NCI-H1105 treated with DMSO at 0.1 percent for 48 hours (cell line): ENCODE measurements around the gene KIF1A.

Experiments used
- DNase-seq: peaks from one replicate; lab custom pipeline; 2025; lab: John Stamatoyannopoulos, UW

Gene KIF1A

DNA sequence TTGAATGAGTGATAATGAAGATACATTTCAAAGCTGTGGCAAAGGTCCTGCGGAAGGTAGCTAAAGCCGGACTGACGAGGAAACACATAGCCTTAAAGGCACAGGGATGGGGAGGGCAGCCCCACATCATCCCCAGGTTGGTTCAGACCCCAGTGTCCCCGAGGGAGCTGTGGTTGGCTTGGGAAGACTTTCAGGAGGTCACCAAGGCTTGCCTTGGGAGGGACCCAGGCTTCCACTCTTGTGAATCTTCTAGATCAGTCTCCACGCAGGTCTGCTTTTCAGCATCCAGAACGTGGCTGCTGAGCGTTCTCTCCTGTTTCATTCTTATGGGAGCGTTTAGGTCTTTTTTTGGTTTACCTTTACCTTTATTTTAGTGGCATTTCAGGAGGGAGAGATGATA is 16.8 kb downstream of the KIF1A start:
- DNase-seq, result no peak

DNA sequence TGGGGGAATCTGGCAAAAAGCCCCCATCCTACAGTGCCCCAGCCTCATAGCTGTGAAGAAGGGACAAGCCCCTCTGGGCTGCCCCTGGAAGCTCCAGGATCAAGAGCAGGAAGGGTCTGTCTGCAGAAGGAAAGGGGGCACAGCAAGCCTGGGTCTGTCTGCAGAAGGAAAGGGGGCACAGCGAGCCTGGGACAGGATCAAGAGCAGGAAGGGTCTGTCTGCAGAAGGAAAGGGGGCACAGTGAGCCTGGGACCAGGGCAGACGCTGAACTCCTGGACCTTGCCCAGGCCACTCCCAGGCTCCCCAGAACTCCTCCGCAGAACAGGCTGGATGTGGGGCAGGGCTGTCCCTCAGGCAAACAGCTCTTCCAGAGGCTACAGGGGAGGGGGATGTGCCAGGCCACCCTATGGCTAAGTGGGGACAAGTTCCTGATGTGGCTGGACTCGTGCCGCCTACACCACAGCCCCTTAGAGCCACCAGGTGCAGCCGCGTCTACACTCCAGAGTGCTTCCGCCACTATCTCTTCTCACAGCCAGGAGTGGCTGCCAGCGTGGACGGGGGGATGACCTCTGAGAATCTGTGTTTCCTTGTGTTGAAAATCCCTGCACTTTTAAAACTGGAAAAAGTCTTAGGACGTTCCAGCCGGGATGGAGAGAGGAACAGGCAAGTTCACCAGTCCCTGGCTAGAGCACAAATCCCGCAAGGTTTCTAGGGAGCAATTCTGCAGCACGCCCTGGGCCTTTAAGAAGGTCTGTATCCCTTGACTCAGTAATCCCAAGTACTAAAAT is 20.8 kb downstream of the KIF1A start:
- no peak for DNase-seq

DNA sequence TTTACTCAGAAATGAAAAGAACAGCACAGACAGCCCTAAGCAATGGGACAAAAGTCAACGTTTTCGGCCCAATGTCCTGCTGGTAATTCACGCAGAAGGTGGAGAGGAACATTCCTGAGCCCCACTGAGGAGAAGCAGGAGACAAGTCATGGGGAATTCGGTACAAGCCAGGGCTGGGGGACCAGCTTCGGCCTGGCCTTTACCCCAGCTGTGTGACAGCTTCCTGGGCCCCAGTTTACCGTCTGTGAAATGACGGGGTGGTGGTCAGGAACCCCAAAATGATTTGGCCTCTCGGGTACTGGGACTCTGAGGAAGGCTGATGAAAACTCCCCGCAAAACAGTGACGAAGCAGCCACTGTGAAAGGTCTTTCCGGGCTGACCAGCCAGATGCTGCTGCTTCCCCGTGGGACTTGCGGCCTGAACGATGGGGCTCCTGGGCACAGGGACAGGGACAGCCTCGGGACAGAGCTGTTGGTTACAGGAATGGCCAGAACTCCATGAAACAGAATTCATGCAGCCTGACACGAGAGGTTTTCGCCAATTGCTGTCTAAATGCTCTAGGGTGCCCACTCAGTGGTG is 21.6 kb downstream of the KIF1A start:
- no peak for DNase-seq

DNA sequence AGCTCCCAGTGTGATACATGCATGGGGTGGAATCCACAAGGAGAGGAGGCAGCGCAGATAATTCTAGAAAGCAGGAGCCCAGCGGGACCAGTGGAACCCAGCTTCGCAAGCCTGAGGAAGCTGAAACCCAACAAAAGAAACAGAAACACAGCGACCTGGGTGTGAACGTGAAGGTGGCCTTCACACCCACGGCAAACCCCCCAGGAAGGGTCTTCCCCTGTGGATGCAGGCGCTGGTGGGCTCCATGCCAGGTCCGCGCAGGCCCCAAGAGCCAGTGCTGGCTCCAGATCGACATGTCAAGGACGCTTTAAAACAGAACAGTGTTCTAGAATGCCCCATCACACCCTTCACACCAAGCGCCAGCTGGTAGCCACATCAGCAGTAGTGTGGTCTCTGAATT is 22.1 kb downstream of the KIF1A start:
- no peak for DNase-seq

DNA sequence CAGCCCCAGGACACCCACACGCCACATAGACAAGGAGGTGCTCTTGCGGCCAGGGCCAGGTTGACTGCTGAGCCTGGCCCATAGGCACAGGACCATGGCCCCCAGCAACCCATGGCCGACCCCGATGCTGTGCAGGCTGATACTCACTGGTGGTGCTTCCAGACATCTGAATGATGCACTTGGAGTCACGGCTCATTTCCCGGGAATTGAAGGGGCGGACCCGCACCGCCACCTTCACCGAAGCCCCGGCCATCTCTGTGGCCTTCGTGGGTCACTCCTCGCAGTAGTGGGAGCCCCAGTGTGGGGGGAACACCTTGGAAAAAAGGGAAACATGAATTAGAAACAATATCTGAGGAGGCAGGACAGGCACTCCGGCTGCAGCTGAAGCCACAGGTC is 22.5 kb downstream of the KIF1A start:
- DNase-seq, result no peak

DNA sequence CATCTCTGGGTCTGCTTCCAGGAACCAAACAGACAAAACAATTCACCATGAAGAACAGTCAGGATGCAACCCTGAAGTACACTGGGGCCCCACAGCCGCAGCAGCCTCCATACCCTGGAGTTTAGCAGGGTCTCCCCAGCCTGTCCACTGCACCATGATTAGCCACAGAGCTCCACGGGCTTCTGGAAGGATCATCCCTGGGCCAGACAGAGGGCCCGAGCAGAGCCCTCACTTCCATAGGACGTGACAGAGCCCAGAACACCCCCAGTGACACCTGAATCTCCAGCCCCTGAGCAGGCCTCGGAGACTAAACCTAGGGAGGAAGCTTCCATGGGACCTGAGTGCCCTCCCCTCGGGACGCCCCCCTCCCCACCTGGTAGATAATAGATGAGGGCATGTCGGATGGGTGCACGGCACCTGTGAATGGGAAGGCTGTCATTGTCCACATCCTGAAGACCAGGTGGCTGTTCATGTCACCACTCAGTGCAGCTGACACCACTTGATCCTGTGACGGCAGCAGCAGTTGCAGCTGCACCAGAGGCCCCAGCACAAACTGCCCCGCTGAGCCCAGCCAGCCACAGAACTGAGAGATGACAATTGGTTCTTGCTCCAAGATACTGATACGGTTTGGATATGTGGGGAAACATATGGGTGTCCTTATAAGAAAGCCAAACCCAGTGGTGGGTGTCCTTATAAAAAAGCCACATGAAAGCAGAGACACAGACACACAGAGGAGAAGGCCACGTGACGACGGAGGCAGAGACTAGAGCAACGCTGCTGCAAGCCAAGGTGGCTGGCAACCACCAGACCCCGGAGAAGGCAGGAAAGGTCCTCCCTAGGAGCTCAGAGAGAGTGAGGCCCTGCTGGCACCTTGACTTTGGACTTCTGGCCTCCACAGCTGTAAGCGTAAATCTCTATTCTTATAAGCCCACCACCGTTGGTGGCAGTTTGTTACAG is 23.2 kb downstream of the KIF1A start:
- DNase-seq, result no peak

DNA sequence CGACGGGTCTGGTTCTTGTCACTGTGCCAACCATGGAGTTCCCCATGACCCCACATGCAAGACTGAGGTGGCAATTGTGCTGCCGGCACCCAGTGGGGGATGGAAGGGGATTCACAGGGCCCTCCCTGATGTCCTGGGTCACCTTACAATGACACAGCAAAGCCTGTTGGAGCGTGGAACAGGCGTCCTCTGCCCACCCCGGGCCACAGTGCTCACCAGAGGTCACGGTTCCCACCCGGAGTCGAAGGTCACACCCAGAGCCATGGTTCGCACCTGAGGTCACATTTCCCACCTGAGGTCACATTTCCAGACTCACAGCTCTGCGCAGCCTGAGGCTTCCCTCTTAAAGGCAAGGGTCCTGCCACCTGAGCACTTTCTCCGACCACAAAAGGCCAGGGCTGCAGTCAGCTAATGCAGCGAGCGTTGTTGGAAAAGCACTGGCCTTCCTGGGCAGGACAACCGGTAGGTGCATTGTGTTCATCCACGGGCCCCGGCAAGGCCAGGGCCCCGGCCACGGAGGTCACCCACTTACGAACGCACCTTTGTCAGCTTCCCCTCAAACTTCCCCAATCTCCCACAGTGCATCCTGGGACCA is 24.0 kb downstream of the KIF1A start:
- no peak for DNase-seq

DNA sequence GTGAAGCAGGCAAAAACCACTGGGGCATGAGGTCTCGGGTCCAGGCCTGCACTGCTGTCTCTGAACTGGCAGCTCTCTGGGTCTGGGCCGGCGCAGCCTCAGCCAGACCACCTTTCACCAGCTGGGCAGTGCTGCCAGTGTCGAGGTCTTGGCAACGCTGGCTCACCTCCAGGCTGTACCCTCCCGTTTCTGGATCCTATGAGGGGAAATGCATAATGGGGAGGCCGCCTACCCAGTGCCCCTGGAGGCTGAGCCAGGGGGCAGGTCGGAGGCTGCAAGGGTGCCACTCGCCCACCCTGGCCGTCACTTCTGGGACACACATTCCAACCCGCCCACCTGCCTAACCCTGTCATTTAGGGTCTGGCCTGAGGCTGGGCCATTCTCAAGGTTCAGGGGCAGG is 24.6 kb downstream of the KIF1A start:
- no peak for DNase-seq

DNA sequence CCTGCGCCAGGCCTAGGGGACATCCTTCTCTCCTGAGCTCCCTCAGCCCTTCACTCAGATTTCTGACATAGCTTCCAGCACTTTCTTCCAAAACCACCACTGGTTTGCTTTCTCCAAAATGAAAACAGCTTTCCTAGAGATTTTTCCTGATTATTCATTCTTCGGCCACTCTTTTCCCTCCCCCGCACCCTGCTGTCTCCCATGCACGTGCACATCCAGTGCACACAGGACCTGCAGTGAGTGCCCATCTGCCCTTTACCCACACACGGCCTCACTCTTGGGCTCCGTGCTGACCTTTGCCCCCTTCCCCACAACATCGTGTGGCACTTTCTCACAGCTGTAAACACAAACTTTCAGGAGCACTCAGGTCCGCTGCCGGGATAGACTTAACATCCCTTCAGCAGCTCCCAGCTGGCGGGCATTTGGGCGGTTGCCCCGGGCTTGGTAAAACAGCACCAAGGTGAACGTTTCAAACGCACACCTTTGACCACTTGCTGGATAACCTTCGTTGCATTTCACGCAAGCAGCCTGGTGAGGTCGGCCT is 25.8 kb downstream of the KIF1A start:
- no peak for DNase-seq

DNA sequence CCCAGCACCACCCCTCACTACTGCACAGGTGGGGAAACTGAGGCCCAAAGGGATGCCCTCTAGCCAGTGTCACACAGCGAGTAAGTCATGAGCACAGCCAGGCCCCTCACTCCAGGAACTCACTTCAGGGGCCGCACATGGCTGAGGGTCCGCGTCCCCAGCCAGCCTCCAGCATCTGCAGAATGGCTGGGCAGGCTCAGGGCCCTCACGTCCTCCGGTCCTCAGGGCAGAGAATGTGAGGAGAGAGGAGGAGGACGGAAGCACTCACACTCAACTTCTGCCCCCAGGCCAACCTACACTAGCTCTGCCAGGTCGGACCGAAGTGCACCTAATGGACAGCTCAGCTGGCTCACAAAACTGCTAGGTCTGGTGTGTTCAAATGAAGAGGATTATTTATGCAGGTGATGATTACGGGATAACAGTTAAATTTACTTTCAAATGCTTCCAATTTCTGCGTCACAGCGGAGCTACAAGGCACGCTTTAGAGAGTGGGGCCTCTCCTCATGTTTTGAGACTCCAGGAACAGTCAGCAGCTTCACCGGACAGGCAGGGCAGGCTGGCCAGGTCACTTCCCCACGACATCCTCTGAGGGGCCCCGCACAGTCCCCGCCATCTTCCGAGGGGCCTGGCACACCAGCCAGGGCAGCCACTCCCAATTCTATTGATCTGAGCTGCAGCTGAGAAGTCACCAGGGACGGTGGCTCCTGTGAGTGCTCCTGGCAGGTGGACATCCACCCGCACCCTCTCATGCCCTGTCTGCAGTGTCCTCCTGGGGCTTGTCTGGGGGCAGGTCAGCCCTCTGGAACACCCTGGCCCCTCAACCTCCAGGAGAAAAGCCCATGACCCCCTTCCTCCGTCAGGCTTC is 26.5 kb downstream of the KIF1A start:
- DNase-seq, result no peak

DNA sequence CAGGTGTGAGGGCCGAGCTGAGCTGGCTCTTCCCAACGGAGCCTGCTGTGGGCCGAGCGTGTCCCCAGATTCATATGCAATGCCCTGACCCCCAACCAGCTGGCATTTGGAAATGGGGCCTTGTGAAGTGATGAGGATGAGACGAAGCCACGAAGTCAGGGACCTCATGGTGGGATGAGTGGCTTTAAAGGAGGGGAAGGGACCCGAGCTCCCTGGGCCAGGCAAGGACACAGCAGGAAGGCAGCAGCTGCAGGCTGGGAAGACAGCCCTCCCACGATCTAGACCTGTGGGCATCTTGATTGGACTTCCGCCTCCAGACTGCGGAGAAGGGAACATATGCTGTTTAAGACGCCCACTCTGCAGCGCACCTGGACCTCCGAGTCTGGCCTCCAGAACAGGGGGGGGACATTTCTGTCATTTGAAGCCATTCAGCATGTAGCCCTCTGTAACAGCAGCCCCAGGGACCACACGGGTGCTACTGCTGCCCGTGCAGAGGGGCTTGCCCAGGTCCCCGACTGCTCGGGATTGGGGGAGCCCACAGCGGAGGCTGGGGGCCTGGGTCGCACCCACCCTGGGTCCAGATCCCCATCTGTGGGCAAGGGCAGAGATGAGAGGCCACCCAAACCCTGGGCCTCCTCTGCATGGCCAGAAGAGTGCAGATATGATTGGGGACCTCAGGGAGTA is 27.2 kb downstream of the KIF1A start:
- no peak for DNase-seq

DNA sequence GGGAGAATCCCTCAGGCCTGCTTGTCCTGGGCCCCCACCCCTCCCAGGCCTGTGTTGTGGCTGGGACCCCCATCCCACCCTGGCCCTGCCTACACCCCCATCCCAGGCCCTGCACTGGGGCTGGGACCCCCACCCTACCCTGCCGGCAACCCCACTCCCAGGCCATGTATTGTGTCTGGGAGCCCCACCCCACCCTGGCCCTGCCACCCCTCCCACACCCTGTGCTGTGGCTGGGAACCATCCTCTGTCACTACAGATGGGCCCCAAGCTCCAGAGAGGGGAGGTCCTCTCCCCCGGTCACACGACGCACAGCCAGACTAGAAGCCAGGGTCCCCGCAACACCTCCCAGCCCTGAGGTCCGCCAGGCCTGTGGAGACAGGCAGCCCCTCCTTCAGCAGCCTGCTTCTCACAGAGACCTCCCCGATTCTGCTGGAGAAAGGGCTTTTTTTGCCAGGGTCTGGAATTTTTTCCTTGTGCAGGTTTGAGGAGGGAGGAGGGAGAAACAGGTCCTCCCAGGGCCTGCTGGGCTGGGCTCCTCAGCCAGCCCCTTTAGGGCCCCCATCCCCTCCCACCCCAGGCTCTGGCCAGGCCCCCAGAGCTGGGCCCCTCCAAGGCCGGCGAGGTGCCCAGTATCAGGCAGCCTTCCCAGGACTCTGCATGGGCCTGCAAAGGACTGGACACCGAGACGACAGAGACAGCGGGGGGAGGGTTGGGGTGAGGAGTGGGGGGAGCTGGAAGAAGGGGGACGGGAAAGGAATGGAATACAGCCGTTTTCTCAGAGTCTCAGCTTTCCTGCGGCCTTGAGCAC is 28.0 kb downstream of the KIF1A start:
- no peak for DNase-seq

DNA sequence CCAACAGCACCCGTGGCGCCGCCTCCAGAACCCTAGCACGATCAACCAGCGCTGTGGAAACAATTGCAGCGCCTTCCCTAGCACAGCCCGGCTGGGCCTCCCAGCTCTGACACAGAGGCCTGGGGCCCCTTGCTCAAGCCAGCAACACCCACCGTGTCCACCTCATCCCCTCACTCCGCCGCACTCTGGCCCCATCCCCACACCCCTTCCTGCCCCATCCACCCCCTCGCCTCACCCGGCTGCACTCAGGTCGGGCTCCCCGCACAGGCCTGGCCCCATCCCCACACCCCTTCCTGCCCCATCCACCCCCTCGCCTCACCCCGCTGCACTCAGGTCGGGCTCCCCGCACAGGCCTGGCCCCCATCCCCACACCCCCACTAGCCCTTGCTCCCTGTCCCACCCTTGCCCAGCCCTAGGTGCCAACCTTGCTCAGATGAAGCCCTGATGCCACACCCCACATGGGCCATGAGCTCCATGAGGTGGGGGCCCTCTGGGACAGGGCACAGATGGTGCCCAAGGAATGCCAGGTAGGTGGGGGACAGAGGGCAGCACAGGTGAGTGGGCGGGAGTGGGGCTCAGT is 28.7 kb downstream of the KIF1A start:
- DNase-seq, result no peak

DNA sequence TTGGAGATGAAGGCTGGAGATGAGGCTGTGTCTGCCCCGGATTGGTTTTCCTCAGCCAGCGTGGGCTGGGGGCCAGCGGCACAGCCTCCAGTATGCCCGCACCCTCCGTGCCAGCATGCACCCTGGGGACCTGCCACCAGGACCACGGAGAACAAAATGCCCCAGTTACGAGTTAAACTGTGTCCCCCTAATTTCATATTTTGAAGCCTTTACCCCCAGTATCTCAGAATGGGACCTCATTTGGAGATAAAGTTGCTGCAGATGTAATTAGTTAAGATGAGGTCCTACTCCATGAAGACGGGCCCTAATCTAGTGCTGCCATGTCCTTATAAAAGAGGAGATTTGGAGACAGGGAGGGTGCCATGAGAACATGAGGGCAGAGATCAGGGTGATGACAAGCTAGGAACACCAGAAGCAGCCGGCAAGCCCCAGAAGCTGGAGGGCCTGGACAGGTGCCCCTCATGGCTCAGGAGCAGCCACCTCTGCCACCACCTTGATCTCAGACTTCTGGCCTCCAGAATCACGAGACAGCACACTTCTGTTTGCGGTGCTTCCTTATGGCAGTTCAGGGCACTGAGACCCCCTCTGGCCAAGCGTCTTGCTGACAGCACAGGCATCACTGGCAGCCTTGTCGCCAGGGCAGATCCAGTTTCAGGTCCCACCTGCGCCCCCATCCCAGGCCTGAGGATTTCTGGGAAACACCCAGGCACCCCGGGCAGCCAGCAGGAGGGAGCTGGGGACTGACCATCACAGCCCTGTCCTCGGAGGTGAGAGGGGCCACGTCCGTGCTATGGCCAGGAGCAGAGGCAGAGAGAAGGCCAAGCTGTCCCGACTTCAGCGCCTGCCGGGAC is 29.4 kb downstream of the KIF1A start:
- DNase-seq, result no peak

DNA sequence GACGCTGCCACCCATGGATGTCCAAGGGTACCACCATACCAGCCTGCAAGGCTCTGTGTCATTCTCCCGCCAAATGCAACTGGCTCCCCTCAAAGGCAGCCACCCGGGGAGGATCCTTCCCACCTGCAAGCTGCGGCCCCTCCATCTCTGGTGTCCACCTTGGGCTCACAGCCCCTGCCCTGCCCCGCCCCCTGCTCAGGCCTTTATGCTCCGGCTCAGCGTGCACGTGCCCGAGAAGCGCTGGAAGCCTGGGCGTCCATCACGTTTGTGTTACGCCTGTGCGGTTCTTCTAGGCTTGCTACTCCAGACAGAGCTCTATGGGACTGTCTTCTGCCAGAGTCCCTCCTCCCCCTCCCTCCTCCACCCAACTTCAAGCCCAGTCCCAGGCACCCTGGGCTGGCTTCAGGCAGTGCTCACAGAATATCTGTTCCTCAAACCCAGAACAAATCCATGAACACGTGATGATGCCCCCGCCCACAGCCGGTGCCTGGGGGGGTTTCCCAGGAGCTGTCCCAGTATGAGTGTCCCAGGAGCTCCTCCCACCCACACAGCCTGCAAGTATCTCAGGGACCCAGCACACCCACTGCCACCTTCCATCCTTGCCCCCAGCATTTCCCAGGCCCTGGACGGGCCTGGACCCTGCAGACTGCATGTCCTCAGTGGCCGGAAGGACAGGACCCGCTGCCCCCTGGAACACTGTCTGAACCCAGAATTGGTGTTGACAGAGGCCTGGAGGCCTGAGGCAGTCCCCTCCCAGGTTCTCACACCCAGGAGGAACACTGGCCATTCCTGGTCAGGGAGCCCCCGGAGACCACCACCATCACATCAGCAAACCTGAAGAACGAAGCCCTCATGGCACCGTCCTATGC is 30.3 kb downstream of the KIF1A start:
- no peak for DNase-seq

DNA sequence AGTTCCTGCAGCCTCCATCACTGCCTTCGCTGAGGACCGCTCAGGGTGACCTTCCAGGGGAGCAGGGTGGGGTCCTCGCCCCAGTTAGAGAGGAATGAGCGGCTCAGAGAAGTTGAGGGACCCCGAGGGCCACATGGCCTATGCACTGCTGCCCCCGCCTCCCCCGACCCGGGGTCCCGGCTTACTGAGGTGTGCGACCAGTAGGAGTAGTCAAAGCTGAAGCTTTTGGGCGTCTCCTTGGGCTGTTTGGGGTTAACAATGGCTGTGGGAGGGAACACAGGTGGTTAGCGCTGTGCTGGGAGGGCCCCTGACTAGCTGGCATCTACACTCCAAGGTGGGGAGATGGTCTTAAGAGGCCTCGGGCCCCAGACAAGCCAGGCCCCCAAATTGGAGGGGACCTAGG is 31.0 kb downstream of the KIF1A start:
- DNase-seq, result no peak

DNA sequence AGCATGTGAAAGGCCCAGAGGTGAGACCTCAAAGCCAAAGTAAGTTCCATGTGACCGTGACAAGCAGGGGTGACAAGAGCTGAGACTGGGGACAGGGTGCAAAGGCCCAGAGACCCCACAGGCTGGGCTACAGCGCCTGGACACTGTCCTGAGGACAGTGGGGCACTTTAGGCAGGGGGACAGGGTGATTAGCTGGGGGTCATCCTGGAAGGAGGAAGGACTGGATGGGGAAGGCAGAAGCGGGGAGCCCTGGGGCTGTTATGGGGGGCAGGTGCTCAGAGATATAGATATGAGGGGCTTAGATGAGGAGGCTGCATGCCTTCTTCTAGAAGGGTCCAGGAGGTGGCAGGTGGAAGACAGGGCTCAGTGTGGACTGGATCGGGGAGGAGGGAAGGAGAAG is 31.5 kb downstream of the KIF1A start:
- no peak for DNase-seq
